Measurements from ENCODE around the gene PARP3. TPM values are rescaled to one million over a fixed set of nuclear protein-coding genes. Genes with fewer than 3 reads are reported as not detected.

PARP3 gene
- polyA plus RNA-seq, 2 of the 4 experiments (the other 2 are of a cell fraction): 7.6 to 11.0 TPM

- FAIRE-seq (no peak), DNase-seq (ENCODE audit: low read depth in 1 of 2, low spot score in 1 of 2) (no peak), ATAC-seq (no peak)
- no peak overlapping the region for H3K27ac ChIP-seq
- H3K4me1 ChIP-seq: no peaks in the 10 kb centered on the region; the same call in 1 of the 3 replicates
- ChIA-PET CTCF (interaction anchor here (1.4 to 1.5 kb wide), 2 partner anchors 8 to 10 kb away, joined by 3 to 7 read pairs; partner anchors contain the start of genes PARP3 and RRP9), POLR2A (no interaction called here)
- no peaks in the 10 kb centered on the region for H3K9me3 ChIP-seq
- 88% methylated on average over 2 of the region's 2 CpGs for WGBS (ENCODE audit: missing lambda C conversion rate)
- no peak overlapping the region for H3K4me2 ChIP-seq
- H3K4me3 ChIP-seq: no peak overlapping the region
- TF ChIP-seq SREBF2 (IDR thresholded peaks at IDR 0.05) (no peak), FOXS1 (CRISPR knock-in tag; IDR thresholded peaks at IDR 0.05) (no peak), CHD4 (IDR thresholded peaks at IDR 0.05; ENCODE audit: borderline replicate concordance) (no peak), ZFP36 (IDR thresholded peaks at IDR 0.05; ENCODE audit: borderline replicate concordance, partially characterized antibody) (no peak)
Measured at GRCh38 chr3:51950899-51951298, 8.7 kb downstream of the PARP3 start.

- FAIRE-seq (no peak), ATAC-seq (peak in 1 of 2 experiments; percentile 47; a peak in 3 of 6 replicates), DNase-seq (ENCODE audit: low read depth in 1 of 2, low spot score in 1 of 2) (no peak)
- H3K4me1 ChIP-seq: no peaks in the 10 kb centered on the region; the same call in 1 of the 3 replicates
- 67% methylated on average over 3 of the region's 3 CpGs for WGBS (ENCODE audit: missing lambda C conversion rate)
- TF ChIP-seq MAFK (IDR thresholded peaks at IDR 0.05; ENCODE audit: partially characterized antibody): peak; percentile 44
- TF ChIP-seq CEBPB (IDR thresholded peaks at IDR 0.05): 0 out of 4 replicates have a peak, but pooled peaks of 1 of the 2 experiments have one; percentile 20
- no peak for TF ChIP-seq ELK1 (IDR thresholded peaks at IDR 0.05; ENCODE audit: low read depth, low read length)
- no peak for TF ChIP-seq NFE2L2 (conservative IDR thresholded peaks at IDR 0.05; ENCODE audit: low read length)
- no peak overlapping the region for H3K4me3 ChIP-seq
- H3K27ac ChIP-seq: no peak overlapping the region
- ChIA-PET CTCF (interaction anchor here (1.2 to 3.2 kb wide), 3 partner anchors 9 to 21 kb away, joined by 3 to 15 read pairs (median 8); partner anchors contain the start of genes ABHD14A, ABHD14B and PARP3), POLR2A (interaction anchor here (1.0 kb wide), 1 partner anchor 42 kb away, joined by 4 read pairs; the partner anchor contains the start of gene RPL29)
- H3K9me3 ChIP-seq: no peaks in the 10 kb centered on the region
- H3K4me2 ChIP-seq: 0 out of 3 replicates have a peak overlapping the region, but pooled peaks have one; percentile 19
Measured at GRCh38 chr3:51953445-51953844, 11.3 kb downstream of the PARP3 start.

GRCh38 chr3:51954105-51954504, 11.9 kb downstream of the PARP3 start:
- no peak for DNase-seq (ENCODE audit: low read depth in 1 of 2, low spot score in 1 of 2)
- Histone ChIP-seq H3K9me3 (no peaks in the 10 kb centered on the region), H3K4me3 (no peak overlapping the region), H3K4me2 (no peak overlapping the region), H3K4me1 (no peaks in the 10 kb centered on the region; the same call in 1 of the 3 replicates), H3K27ac (no peak overlapping the region)
- WGBS (ENCODE audit: missing lambda C conversion rate): 49% methylated on average over 6 of the region's 6 CpGs
- no peak for ATAC-seq
- TF ChIP-seq HEYL (CRISPR knock-in tag; IDR thresholded peaks at IDR 0.05) (no peak), POLR2AphosphoS2 (conservative IDR thresholded peaks at IDR 0.05; ENCODE audit: low read length) (no peak), EP300 (IDR thresholded peaks at IDR 0.05) (no peak), RNF2 (IDR thresholded peaks at IDR 0.05; ENCODE audit: borderline replicate concordance, low read depth) (no peak), ZFP36 (IDR thresholded peaks at IDR 0.05; ENCODE audit: borderline replicate concordance, partially characterized antibody) (no peak), SREBF2 (IDR thresholded peaks at IDR 0.05) (no peak)
- ChIA-PET POLR2A (interaction anchor here (1.0 kb wide), 1 partner anchor 42 kb away, joined by 4 read pairs; the partner anchor contains the start of gene RPL29), CTCF (interaction anchor here (1.2 to 3.2 kb wide), 3 partner anchors 10 to 20 kb away, joined by 3 to 15 read pairs (median 8); partner anchors contain the start of genes ABHD14A, ABHD14B and PARP3)
- FAIRE-seq: no peak

GRCh38 chr3:51954713-51955112, 12.6 kb downstream of the PARP3 start:
- CTCF ChIA-PET: interaction anchor here (0.9 to 3.2 kb wide), 4 partner anchors 8 to 19 kb away, joined by 3 to 15 read pairs (median 6); partner anchors contain the start of genes ABHD14A, ABHD14B and PARP3
- 35% methylated on average over 1 of the region's 1 CpG for WGBS (ENCODE audit: missing lambda C conversion rate)
- Histone ChIP-seq H3K27ac (no peak overlapping the region), H3K4me3 (no peak overlapping the region), H3K9me3 (no peaks in the 10 kb centered on the region), H3K4me2 (no peak overlapping the region), H3K4me1 (no peaks in the 10 kb centered on the region; the same call in 1 of the 3 replicates)
- POLR2A ChIA-PET: interaction anchor here (1.0 kb wide), 1 partner anchor 41 kb away, joined by 4 read pairs; the partner anchor contains the start of gene RPL29
- TF ChIP-seq ZNF302 (CRISPR knock-in tag; IDR thresholded peaks at IDR 0.05): no peak
- TF ChIP-seq JUNB (IDR thresholded peaks at IDR 0.05): no peak
- no peak for TF ChIP-seq MAZ (IDR thresholded peaks at IDR 0.05; ENCODE audit: borderline replicate concordance, low read depth, low read length)
- TF ChIP-seq FOSL2 (IDR thresholded peaks at IDR 0.05): no peak
- no peak for TF ChIP-seq FOSL2 (CRISPR knock-in tag; IDR thresholded peaks at IDR 0.05)
- no peak for TF ChIP-seq EP300 (IDR thresholded peaks at IDR 0.05)
- TF ChIP-seq ESRRA (IDR thresholded peaks at IDR 0.05; ENCODE audit: borderline replicate concordance, low read length): no peak
- no peak for TF ChIP-seq JUN (IDR thresholded peaks at IDR 0.05)
- no peak for TF ChIP-seq MAX (IDR thresholded peaks at IDR 0.05)
- no peak for TF ChIP-seq ELK1 (IDR thresholded peaks at IDR 0.05; ENCODE audit: low read depth, low read length)
- TF ChIP-seq CHD2 (IDR thresholded peaks at IDR 0.05; ENCODE audit: low read length, partially characterized antibody): no peak
- no peak for TF ChIP-seq HES2 (IDR thresholded peaks at IDR 0.05)
- no peak for TF ChIP-seq RFX5 (IDR thresholded peaks at IDR 0.05)
- no peak for TF ChIP-seq CBX8 (IDR thresholded peaks at IDR 0.05)
- no peak for DNase-seq (ENCODE audit: low read depth in 1 of 2, low spot score in 1 of 2)
- FAIRE-seq: no peak
- ATAC-seq: no peak

Data from A549 (cell line).